IPS DF 4.7 (cell line): ENCODE data around the gene SYTL3.

Source experiments
- DNase-seq: peaks from one replicate; pipeline ENCODE4 v3.0.0-alpha.2; 2013; ENCODE audit warnings: low spot score; ENCODE audit errors: extremely low read depth

The SYTL3 gene

GRCh38 chr6:158718461-158719046, 68.7 kb downstream of the SYTL3 start:
- DNase-seq: no peak

- no peak for DNase-seq
These were observed 72.4 kb downstream of the SYTL3 start for GRCh38 chr6:158722176-158722729.

GRCh38 chr6:158725704-158726103, 75.8 kb downstream of the SYTL3 start:
- DNase-seq: no peak

- DNase-seq: no peak
These were observed 80.2 kb downstream of the SYTL3 start for GRCh38 chr6:158729906-158730540.

- DNase-seq: no peak
These were observed 80.7 kb downstream of the SYTL3 start for GRCh38 chr6:158730541-158730907.

GRCh38 chr6:158735009-158735408, 85.2 kb downstream of the SYTL3 start:
- no peak for DNase-seq

- DNase-seq: no peak
These were observed 87.3 kb downstream of the SYTL3 start for GRCh38 chr6:158737082-158737709.

- DNase-seq: no peak
These were observed 88.1 kb downstream of the SYTL3 start for GRCh38 chr6:158737710-158738615.

GRCh38 chr6:158739673-158740072, 89.8 kb downstream of the SYTL3 start:
- no peak for DNase-seq

- DNase-seq: no peak
These were observed 93.3 kb downstream of the SYTL3 start for GRCh38 chr6:158743033-158743651.

- no peak for DNase-seq
These were observed 95.2 kb downstream of the SYTL3 start for GRCh38 chr6:158744986-158745430.

- DNase-seq: no peak
These were observed 101.4 kb downstream of the SYTL3 start for GRCh38 chr6:158751224-158751623.

GRCh38 chr6:158751921-158752320, 102.1 kb downstream of the SYTL3 start:
- DNase-seq: no peak

GRCh38 chr6:158752613-158753012, 102.8 kb downstream of the SYTL3 start:
- no peak for DNase-seq

GRCh38 chr6:158753811-158754210, 104.0 kb downstream of the SYTL3 start:
- no peak for DNase-seq

GRCh38 chr6:158754738-158755137, 104.9 kb downstream of the SYTL3 start:
- DNase-seq: no peak

GRCh38 chr6:158755636-158756035, 105.8 kb downstream of the SYTL3 start:
- no peak for DNase-seq

GRCh38 chr6:158756126-158756525, 106.3 kb downstream of the SYTL3 start:
- DNase-seq: no peak

GRCh38 chr6:158756977-158757752, 107.3 kb downstream of the SYTL3 start:
- no peak for DNase-seq

GRCh38 chr6:158757753-158758090, 107.9 kb downstream of the SYTL3 start:
- DNase-seq: no peak
